H9 (cell line): ENCODE results near the gene ATF2. TPM values are rescaled to one million over a fixed set of nuclear protein-coding genes. Genes with fewer than 3 reads are reported as not detected.

Source experiments
- DNase-seq: peaks from one replicate; pipeline ENCODE4 v3.0.0-alpha.2; 2017
- H2AFZ ChIP-seq: one replicate; pipeline ENCODE4 v1.6.1; 2013; ENCODE audit warnings: mild to moderate bottlenecking, low read length, control low read depth, moderate library complexity
- H2AK5ac ChIP-seq: 2 replicates; pipeline ENCODE4 v1.6.1; 2013; ENCODE audit warnings: low read length, control low read depth, mixed read lengths; ENCODE audit not compliant: insufficient read length
- H2BK120ac ChIP-seq: one replicate; pipeline ENCODE4 v1.6.1; 2013; ENCODE audit warnings: low read depth, mild to moderate bottlenecking, low read length, control low read depth, inconsistent platforms; ENCODE audit not compliant: poor library complexity, severe bottlenecking
- H2BK12ac ChIP-seq: 2 replicates; pipeline ENCODE4 v1.6.1; 2013; ENCODE audit warnings: low read length, control low read depth, mixed read lengths, low read depth; ENCODE audit not compliant: insufficient read length
- H2BK15ac ChIP-seq: 2 replicates; pipeline ENCODE4 v1.6.1; 2013; ENCODE audit warnings: low read depth, low read length, control low read depth
- H2BK20ac ChIP-seq: one replicate; pipeline ENCODE4 v1.6.1; 2013; ENCODE audit warnings: low read depth, mild to moderate bottlenecking, low read length, control low read depth, inconsistent platforms; ENCODE audit not compliant: poor library complexity, severe bottlenecking
- H2BK5ac ChIP-seq: 2 replicates; pipeline ENCODE4 v1.6.1; 2013; ENCODE audit warnings: low read length, control low read depth, mixed read lengths; ENCODE audit not compliant: insufficient read length
- H3K14ac ChIP-seq: 2 replicates; pipeline ENCODE4 v1.6.1; 2013; ENCODE audit warnings: low read length, control low read depth; ENCODE audit not compliant: insufficient read depth
- H3K18ac ChIP-seq: 2 replicates; pipeline ENCODE4 v1.6.1; 2013; ENCODE audit warnings: low read depth, mild to moderate bottlenecking, mixed read lengths, low read length, control low read depth; ENCODE audit not compliant: insufficient read length
- H3K23ac ChIP-seq: 2 replicates; pipeline ENCODE4 v1.6.1; 2013; ENCODE audit warnings: low read length, control low read depth, mixed read lengths, low read depth; ENCODE audit not compliant: insufficient read length
- H3K23me2 ChIP-seq: 2 replicates; pipeline ENCODE4 v1.6.1; 2013; ENCODE audit warnings: low read depth, mild to moderate bottlenecking, mixed read lengths, low read length, control low read depth; ENCODE audit not compliant: insufficient read length, poor library complexity, severe bottlenecking
- H3K27ac ChIP-seq: 2 replicates; pipeline ENCODE4 v1.5.1; 2013; ENCODE audit warnings: low read length, control low read depth, mixed read lengths, low read depth; ENCODE audit not compliant: insufficient read length
- H3K27me3 ChIP-seq: 2 replicates; pipeline ENCODE4 v1.6.1; 2013; ENCODE audit warnings: low read length, control low read depth, inconsistent platforms; ENCODE audit not compliant: insufficient read depth
- H3K4ac ChIP-seq: 2 replicates; pipeline ENCODE4 v1.6.1; 2013; ENCODE audit warnings: low read depth, mild to moderate bottlenecking, control low read depth, inconsistent platforms, low read length, moderate library complexity
- H3K4me1 ChIP-seq: 2 replicates; pipeline ENCODE4 v1.6.1; 2013; ENCODE audit warnings: low read length, control low read depth, inconsistent platforms; ENCODE audit not compliant: insufficient read depth
- H3K4me2 ChIP-seq: 2 replicates; pipeline ENCODE4 v1.6.1; 2013; ENCODE audit warnings: low read length, control low read depth, mixed read lengths; ENCODE audit not compliant: insufficient read length, insufficient read depth
- H3K56ac ChIP-seq: 2 replicates; pipeline ENCODE4 v1.6.1; 2013; ENCODE audit warnings: low read depth, mild to moderate bottlenecking, mixed read lengths, low read length, control low read depth; ENCODE audit not compliant: insufficient read length
- H3K79me1 ChIP-seq: 2 replicates; pipeline ENCODE4 v1.6.1; 2013; ENCODE audit warnings: low read depth, mild to moderate bottlenecking, moderate library complexity, low read length, control low read depth, inconsistent platforms; ENCODE audit not compliant: insufficient read depth, poor library complexity, severe bottlenecking
- H3K79me2 ChIP-seq: 2 replicates; pipeline ENCODE4 v1.6.1; 2013; ENCODE audit warnings: low read length, control low read depth, inconsistent platforms; ENCODE audit not compliant: insufficient read depth
- H3K9ac ChIP-seq: 2 replicates; pipeline ENCODE4 v1.6.1; 2013; ENCODE audit warnings: low read length, control low read depth, mixed read lengths; ENCODE audit not compliant: insufficient read length; ENCODE audit errors: extremely low read depth
- H3K9me3 ChIP-seq: one replicate; pipeline ENCODE4 v1.6.1; 2013; ENCODE audit warnings: low read depth, low read length, inconsistent platforms; ENCODE audit not compliant: control insufficient read depth
- H3T11ph ChIP-seq: one replicate; pipeline ENCODE4 v1.6.1; 2013; ENCODE audit warnings: mild to moderate bottlenecking, low read length, control low read depth, inconsistent platforms
- H4K20me1 ChIP-seq: one replicate; pipeline ENCODE4 v1.6.1; 2013; ENCODE audit not compliant: control insufficient read depth, insufficient read length, insufficient read depth
- H4K5ac ChIP-seq: 2 replicates; pipeline ENCODE4 v1.6.1; 2013; ENCODE audit warnings: low read depth, mild to moderate bottlenecking, mixed read lengths, low read length, control low read depth; ENCODE audit not compliant: insufficient read length
- H4K8ac ChIP-seq: replicated peaks from 2 replicates; pipeline ENCODE4 v1.6.1; 2013; ENCODE audit warnings: low read length, control low read depth, mixed read lengths, low read depth; ENCODE audit not compliant: insufficient read length
- H4K91ac ChIP-seq: 2 replicates; pipeline ENCODE4 v1.6.1; 2013; ENCODE audit warnings: low read depth, mild to moderate bottlenecking, moderate library complexity, mixed read lengths, low read length, control low read depth; ENCODE audit not compliant: insufficient read length
- H3K27ac Mint-ChIP-seq, 3 experiments: 2 replicates in 2 of 3; 3 replicates in 1 of 3; pipeline ENCODE4 v1.8.0; 2020 to 2021; ENCODE audit warnings: mixed read lengths in 3 of 3, mild to moderate bottlenecking in 1 of 3, moderate library complexity in 1 of 3
- H3K27me3 Mint-ChIP-seq: 2 replicates; pipeline ENCODE4 v1.8.0; 2021; ENCODE audit warnings: low read depth, mild to moderate bottlenecking, moderate library complexity, mixed read lengths
- H3K36me3 Mint-ChIP-seq, 3 experiments: 2 replicates in 2 of 3; 3 replicates in 1 of 3; pipeline ENCODE4 v1.8.0; 2020 to 2021; ENCODE audit warnings: low read depth in 3 of 3, mixed read lengths in 3 of 3; ENCODE audit not compliant: insufficient read depth in 1 of 3
- H3K4me1 Mint-ChIP-seq, 2 experiments: 2 replicates each; pipeline ENCODE4 v1.8.0; 2020; ENCODE audit warnings: mixed read lengths in 2 of 2
- H3K4me3 Mint-ChIP-seq, 2 experiments: 2 replicates in 1 of 2; 3 replicates in 1 of 2; pipeline ENCODE4 v1.8.0; 2020 to 2021; ENCODE audit warnings: mild to moderate bottlenecking in 2 of 2, mixed read lengths in 2 of 2, moderate library complexity in 1 of 2
- H3K9me3 Mint-ChIP-seq, 2 experiments: 2 replicates in 1 of 2; 3 replicates in 1 of 2; pipeline ENCODE4 v1.8.0; 2020; ENCODE audit warnings: mild to moderate bottlenecking in 2 of 2, mixed read lengths in 2 of 2, moderate library complexity in 1 of 2
- CTCF ChIP-seq: fragments of 200-600 bp; sonication (generic); conservative IDR thresholded peaks from 3 replicates; pipeline ENCODE4 v1.8.0; 2021; ENCODE audit warnings: antibody characterized with exemption, mild to moderate bottlenecking
- WGBS: extraction: QIAGEN DNeasy Blood & Tissue Kit; methylation state at CpG from one replicate; pipeline ENCODE4 v1.1.7; 2013; ENCODE audit warnings: missing lambda C conversion rate, low lambda C conversion rate, mixed read lengths; ENCODE audit not compliant: insufficient read length; ENCODE audit errors: extremely low coverage; 5-methylcytosine and 5-hydroxymethylcytosine counted together
- total RNA-seq: library from RNA; stranded (reverse); gene quantifications from 2 replicates; pipeline ENCODE4 v1.2.1, GENCODE V29; 2021

Gene ATF2
- total RNA-seq, 1 experiment from 2014 or later, result 40.9 TPM

GRCh38 chr2:175203621-175204496, 35.9 kb upstream of the ATF2 start:
- no peaks in the 10 kb centered on the region for H4K20me1 ChIP-seq
- no peaks in the 10 kb centered on the region for H3K4me1 ChIP-seq
- no peaks in the 10 kb centered on the region for H3K79me1 ChIP-seq
- no peak overlapping the region for H3K9ac ChIP-seq
- H2BK20ac ChIP-seq, result no peak overlapping the region
- peaks cover 0 to 3% of the 10 kb centered on the region in 2 experiments; a peak in 3 of 4 replicates for H3K4me1 Mint-ChIP-seq
- H3K9me3 Mint-ChIP-seq, result peaks cover 4 to 9% of the 10 kb centered on the region in 2 experiments; a peak in 4 of 5 replicates
- H3K23ac ChIP-seq, result no peak overlapping the region
- no peak overlapping the region for H2AK5ac ChIP-seq
- H4K91ac ChIP-seq, result no peak overlapping the region
- no peak overlapping the region for H3K27ac ChIP-seq
- H3K9me3 ChIP-seq, result no peaks in the 10 kb centered on the region
- no peaks in the 10 kb centered on the region for H3K23me2 ChIP-seq
- no peak overlapping the region for H2BK5ac ChIP-seq
- no peak overlapping the region for H3K18ac ChIP-seq
- peak; percentile 72 for TF ChIP-seq CTCF
- no peak overlapping the region for H3K4me2 ChIP-seq
- H3K36me3 Mint-ChIP-seq, result peaks cover 0 to 5% (median 0%) of the 10 kb centered on the region in 3 experiments; a peak in 2 of 7 replicates
- H4K8ac ChIP-seq, result no peak overlapping the region
- H4K5ac ChIP-seq, result no peak overlapping the region
- H3K56ac ChIP-seq, result no peak overlapping the region
- no peaks in the 10 kb centered on the region for H3K27me3 ChIP-seq
- H3K79me2 ChIP-seq, result no peaks in the 10 kb centered on the region
- H2BK12ac ChIP-seq, result no peak overlapping the region
- no peak overlapping the region for H2AFZ ChIP-seq
- no CpG with 5 or more reads among the region's 12 CpGs for WGBS
- DNase-seq, result peak; percentile 75
- H3K14ac ChIP-seq, result no peak overlapping the region
- H2BK15ac ChIP-seq, result no peak overlapping the region
- no peak overlapping the region for H2BK120ac ChIP-seq
- no peak overlapping the region for H3T11ph ChIP-seq
- peaks cover 7% of the 10 kb centered on the region for H3K27me3 Mint-ChIP-seq
- no peak overlapping the region for H3K4ac ChIP-seq
- no peak overlapping the region for H3K4me3 Mint-ChIP-seq
- no peak overlapping the region for H3K27ac Mint-ChIP-seq
